G401.6 (cell line): ENCODE results near the gene PER3.

Experiments
- FAIRE-seq: peaks from 2 replicates; lab custom pipeline; 2012; peaks lifted over from hg19 to GRCh38; lab: Jason Lieb, UNC

The PER3 gene

GRCh38 chr1:7873801-7874795, 90.0 kb downstream of the PER3 start:
- no peak for FAIRE-seq

- no peak for FAIRE-seq
These were observed 93.9 kb downstream of the PER3 start for GRCh38 chr1:7878027-7878426.

- FAIRE-seq = no peak
These were observed 95.1 kb downstream of the PER3 start for GRCh38 chr1:7879228-7879627.

- FAIRE-seq = no peak
These were observed 100.7 kb downstream of the PER3 start for GRCh38 chr1:7884757-7885156.

- no peak for FAIRE-seq
These were observed 101.7 kb downstream of the PER3 start for GRCh38 chr1:7885513-7886404.

- no peak for FAIRE-seq
These were observed 102.3 kb downstream of the PER3 start for GRCh38 chr1:7886405-7886745.

- FAIRE-seq = no peak
These were observed 104.4 kb downstream of the PER3 start for GRCh38 chr1:7888248-7889081.

- no peak for FAIRE-seq
These were observed 106.8 kb downstream of the PER3 start for GRCh38 chr1:7890853-7891252.

GRCh38 chr1:7891804-7892203, 107.7 kb downstream of the PER3 start:
- no peak for FAIRE-seq

- FAIRE-seq = no peak
These were observed 109.6 kb downstream of the PER3 start for GRCh38 chr1:7893529-7894180.
